ENCODE measurements around the gene BCL2A1.

The BCL2A1 gene

DNA sequence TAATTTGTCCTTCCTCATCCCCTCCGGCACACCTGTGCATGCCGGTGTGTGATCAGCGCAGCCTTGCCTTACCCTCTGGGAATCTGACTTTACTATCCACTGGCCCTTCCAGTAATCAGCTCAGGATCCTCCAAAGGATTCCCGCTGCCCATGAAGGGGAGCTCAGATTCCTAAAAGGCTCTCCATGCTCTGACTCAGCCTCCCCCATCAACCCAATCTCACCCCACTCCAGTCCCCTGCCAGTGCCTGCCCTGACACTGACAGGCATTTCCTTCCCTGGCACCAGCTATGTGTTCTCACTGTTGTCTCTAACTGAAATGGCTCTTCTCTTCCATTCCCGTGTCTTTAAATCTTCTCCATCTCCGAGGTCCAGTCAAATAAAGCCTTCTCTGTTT is 7.3 kb upstream of the BCL2A1 start:
- TF ChIP-seq, protein P1, sequence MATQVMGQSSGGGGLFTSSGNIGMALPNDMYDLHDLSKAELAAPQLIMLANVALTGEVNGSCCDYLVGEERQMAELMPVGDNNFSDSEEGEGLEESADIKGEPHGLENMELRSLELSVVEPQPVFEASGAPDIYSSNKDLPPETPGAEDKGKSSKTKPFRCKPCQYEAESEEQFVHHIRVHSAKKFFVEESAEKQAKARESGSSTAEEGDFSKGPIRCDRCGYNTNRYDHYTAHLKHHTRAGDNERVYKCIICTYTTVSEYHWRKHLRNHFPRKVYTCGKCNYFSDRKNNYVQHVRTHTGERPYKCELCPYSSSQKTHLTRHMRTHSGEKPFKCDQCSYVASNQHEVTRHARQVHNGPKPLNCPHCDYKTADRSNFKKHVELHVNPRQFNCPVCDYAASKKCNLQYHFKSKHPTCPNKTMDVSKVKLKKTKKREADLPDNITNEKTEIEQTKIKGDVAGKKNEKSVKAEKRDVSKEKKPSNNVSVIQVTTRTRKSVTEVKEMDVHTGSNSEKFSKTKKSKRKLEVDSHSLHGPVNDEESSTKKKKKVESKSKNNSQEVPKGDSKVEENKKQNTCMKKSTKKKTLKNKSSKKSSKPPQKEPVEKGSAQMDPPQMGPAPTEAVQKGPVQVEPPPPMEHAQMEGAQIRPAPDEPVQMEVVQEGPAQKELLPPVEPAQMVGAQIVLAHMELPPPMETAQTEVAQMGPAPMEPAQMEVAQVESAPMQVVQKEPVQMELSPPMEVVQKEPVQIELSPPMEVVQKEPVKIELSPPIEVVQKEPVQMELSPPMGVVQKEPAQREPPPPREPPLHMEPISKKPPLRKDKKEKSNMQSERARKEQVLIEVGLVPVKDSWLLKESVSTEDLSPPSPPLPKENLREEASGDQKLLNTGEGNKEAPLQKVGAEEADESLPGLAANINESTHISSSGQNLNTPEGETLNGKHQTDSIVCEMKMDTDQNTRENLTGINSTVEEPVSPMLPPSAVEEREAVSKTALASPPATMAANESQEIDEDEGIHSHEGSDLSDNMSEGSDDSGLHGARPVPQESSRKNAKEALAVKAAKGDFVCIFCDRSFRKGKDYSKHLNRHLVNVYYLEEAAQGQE (IDR thresholded peaks at IDR 0.05; ENCODE audit: insufficient read depth in 1 of 2, low read depth in 2 of 2, low read length in 2 of 2), result no peak
- TF ChIP-seq POLR2AphosphoS5 (IDR thresholded peaks at IDR 0.05; ENCODE audit: low read depth, low read length), result no peak

DNA sequence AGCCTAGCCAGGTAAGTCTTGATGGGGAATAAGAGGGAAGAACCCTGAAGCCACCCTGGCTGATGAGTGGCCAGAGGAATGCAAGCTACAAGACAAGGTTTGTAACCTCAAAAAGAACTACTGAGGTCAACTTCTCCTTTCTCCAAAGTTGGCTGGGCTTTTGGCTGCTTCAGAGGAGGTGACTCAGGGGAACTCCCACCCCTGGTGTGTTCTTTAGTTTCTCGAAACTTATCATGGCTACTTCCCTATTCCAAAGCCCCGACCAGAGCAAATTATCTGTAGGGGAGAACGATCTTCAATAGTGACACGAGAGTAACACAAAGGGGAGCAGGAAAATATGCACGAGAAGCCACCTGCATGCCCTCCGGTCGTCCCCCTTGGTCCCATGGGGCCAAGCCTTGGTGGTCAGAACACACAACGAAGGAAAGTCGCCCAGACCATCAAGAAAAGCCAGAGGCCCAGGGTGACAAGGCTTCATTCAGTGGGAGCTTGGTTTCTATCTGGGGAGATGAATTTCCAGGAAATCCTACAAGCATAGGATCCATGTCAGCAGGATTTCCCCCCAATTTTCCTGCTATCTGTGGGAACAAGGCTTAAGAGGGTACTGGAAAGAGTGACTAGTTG is 6.5 kb upstream of the BCL2A1 start:
- TF ChIP-seq POLR2AphosphoS5 (IDR thresholded peaks at IDR 0.05; ENCODE audit: low read depth, low read length) (no peak), FOXP2 (optimal IDR thresholded peaks at IDR 0.05; ENCODE audit: borderline replicate concordance, extremely low read depth, extremely low read length, insufficient read depth) (no peak), TAF1 (IDR thresholded peaks at IDR 0.05; ENCODE audit: borderline replicate concordance, insufficient read depth, low read length) (no peak), SIN3A (IDR thresholded peaks at IDR 0.05; ENCODE audit: borderline replicate concordance, insufficient read depth, low read length) (no peak)
- TF ChIP-seq, protein P1 (IDR thresholded peaks at IDR 0.05; ENCODE audit: insufficient read depth in 1 of 2, low read depth in 2 of 2, low read length in 2 of 2), result no peak

DNA sequence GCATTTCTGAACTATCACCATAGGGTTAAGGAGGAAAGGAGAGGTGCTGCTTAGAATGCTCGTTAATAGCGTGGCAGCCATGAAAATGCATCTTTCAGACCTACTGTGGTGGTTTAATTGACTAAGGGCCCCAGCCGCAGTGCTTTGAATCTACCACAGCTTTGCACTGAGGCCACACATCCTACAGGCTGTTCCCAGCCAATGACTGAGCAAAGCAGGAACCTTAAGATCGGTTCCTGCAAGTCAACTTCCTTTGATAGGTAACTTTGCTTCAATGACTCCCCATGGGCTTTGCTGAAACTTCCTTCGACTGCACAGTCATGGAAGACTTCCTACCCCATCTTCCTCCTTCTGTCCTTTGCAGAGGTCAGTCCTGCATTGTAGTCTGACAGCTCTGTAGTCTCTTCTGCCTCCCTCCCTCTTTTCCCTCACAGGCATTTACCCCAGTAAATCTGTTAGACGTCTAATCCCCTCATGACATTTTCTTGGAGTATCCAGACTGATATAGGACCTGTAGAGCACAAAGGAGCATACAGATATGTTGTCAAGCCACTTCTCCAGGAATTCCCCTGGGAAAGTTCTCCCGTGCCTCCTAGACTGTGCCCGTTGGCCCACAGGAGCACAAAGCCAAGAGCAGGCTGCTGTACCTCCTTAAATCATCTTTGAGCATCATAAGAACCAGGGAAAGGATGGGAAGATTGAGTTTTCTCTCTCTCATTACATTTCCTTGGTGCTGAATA is 2.6 kb upstream of the BCL2A1 start:
- TF ChIP-seq SIN3A (IDR thresholded peaks at IDR 0.05; ENCODE audit: borderline replicate concordance, insufficient read depth, low read length), result no peak
- TF ChIP-seq, protein P1 (IDR thresholded peaks at IDR 0.05; ENCODE audit: insufficient read depth in 1 of 2, low read depth in 2 of 2, low read length in 2 of 2), result no peak
- no peak for TF ChIP-seq TAF1 (IDR thresholded peaks at IDR 0.05; ENCODE audit: borderline replicate concordance, insufficient read depth, low read length)
- no peak for TF ChIP-seq POLR2AphosphoS5 (IDR thresholded peaks at IDR 0.05; ENCODE audit: low read depth, low read length)
- TF ChIP-seq FOXP2 (optimal IDR thresholded peaks at IDR 0.05; ENCODE audit: borderline replicate concordance, extremely low read depth, extremely low read length, insufficient read depth), result no peak

DNA sequence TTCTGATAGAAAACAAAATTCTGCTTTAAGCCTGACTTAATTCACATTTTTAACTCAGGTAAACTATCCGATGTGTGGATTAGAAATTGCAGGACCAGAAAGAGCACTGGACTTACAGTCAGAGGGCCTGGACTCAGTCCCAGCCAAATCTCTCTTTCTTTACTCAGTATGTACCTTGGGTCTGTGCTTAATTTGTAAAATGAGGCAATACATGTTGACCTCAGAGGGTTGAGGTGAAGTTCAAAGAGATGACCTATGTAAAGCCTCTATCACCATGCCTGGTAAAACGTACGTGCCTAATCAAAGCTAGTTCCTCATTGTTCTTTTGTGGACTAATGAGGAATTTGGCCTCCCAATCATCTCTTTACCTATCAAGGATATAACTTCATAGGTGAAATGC is 1.9 kb upstream of the BCL2A1 start:
- TF ChIP-seq, protein P1 (IDR thresholded peaks at IDR 0.05; ENCODE audit: insufficient read depth in 1 of 2, low read depth in 2 of 2, low read length in 2 of 2), result no peak
- TF ChIP-seq FOXP2 (optimal IDR thresholded peaks at IDR 0.05; ENCODE audit: borderline replicate concordance, extremely low read depth, extremely low read length, insufficient read depth), result no peak
- TF ChIP-seq TAF1 (IDR thresholded peaks at IDR 0.05; ENCODE audit: borderline replicate concordance, insufficient read depth, low read length), result no peak
- TF ChIP-seq SIN3A (IDR thresholded peaks at IDR 0.05; ENCODE audit: borderline replicate concordance, insufficient read depth, low read length), result no peak
- TF ChIP-seq POLR2AphosphoS5 (IDR thresholded peaks at IDR 0.05; ENCODE audit: low read depth, low read length), result no peak

All from PFSK-1 (cell line).